K562 (cell line): ENCODE results near the gene IPO11. TPM values are rescaled to one million over a fixed set of nuclear protein-coding genes. Genes with fewer than 3 reads are reported as not detected.

ENCODE experiments used
- ATAC-seq: fragments of 200-7000 bp; cut with Tn5 transposase; 3 replicates; pipeline ENCODE4 v1.9.1; 2020; ENCODE audit warnings: moderate library complexity
- BruUV-seq: library from RNA; stranded (reverse); fragments of 400-500 nt; replicated peaks from 2 replicates; lab custom pipeline; 2021; lab: Mats Ljungman, UMichigan
- CTCF ChIA-PET: fragments of 300-600 bp; formaldehyde crosslinking; extraction: SDS; loops from one replicate; lab custom pipeline; 2021; ENCODE audit warnings: low intra/inter-chr PET ratio; lab: Yijun Ruan, JAX
- POLR2A ChIA-PET: fragments of 300-600, 350-650 bp; sonication (Branson Sonifier 250); formaldehyde crosslinking; extraction: SDS; loops from one replicate; lab custom pipeline; 2021; ENCODE audit warnings: antibody characterized with exemption, inconsistent platforms; lab: Yijun Ruan, JAX
- DNase-seq, 4 experiments: peaks; one replicate each; pipeline versions ENCODE4 v3.0.0 to v3.0.0-alpha.2; 2011 to 2018; ENCODE audit warnings: low spot score in 3 of 4, mixed read lengths in 3 of 4; ENCODE audit errors: extremely low read depth in 1 of 4
- FAIRE-seq: peaks from 2 replicates; lab custom pipeline; 2011; peaks lifted over from hg19 to GRCh38; lab: Jason Lieb, UNC
- H2AFZ ChIP-seq: 2 replicates; pipeline ENCODE4 v1.6.0; 2011; ENCODE audit warnings: low read depth, low read length, control low read depth, inconsistent platforms
- H3K27ac ChIP-seq: fragments of 200-600 bp; 3 replicates; pipeline ENCODE4 v1.8.0; 2011; ENCODE audit warnings: low read depth, mild to moderate bottlenecking, control low read depth, inconsistent platforms, low read length, moderate library complexity, mixed read lengths; ENCODE audit errors: extremely low read depth
- H3K27me3 ChIP-seq, 2 experiments: fragments of 300-600 bp in 1 of 2; 2 replicates in 1 of 2; 3 replicates in 1 of 2; pipeline versions ENCODE4 v1.6.0 to v1.8.0; 2011; ENCODE audit warnings: inconsistent platforms in 2 of 2, low read length in 2 of 2, mild to moderate bottlenecking in 1 of 2, mixed read lengths in 1 of 2, moderate library complexity in 1 of 2; ENCODE audit not compliant: control insufficient read depth in 2 of 2, insufficient read depth in 2 of 2
- H3K36me3 ChIP-seq: fragments of 300-600 bp; 3 replicates; pipeline ENCODE4 v1.8.0; 2011; ENCODE audit warnings: mild to moderate bottlenecking, low read length, inconsistent platforms; ENCODE audit not compliant: control insufficient read depth, insufficient read depth
- H3K4me1 ChIP-seq, 2 experiments: fragments of 200-600 bp in 1 of 2; replicated peaks in 1 of 2; 2 replicates in 1 of 2; 3 replicates in 1 of 2; pipeline versions ENCODE4 v1.5.1 to v1.8.0; 2011; ENCODE audit warnings: inconsistent platforms in 2 of 2, low read length in 2 of 2, mild to moderate bottlenecking in 1 of 2, mixed read lengths in 1 of 2, moderate library complexity in 1 of 2; ENCODE audit not compliant: control insufficient read depth in 2 of 2, insufficient read depth in 2 of 2
- H3K4me2 ChIP-seq: 2 replicates; pipeline ENCODE4 v1.6.1; 2011; ENCODE audit warnings: low read length, control low read depth, inconsistent platforms, mixed read lengths; ENCODE audit not compliant: insufficient read depth
- H3K4me3 ChIP-seq: fragments of 200-600 bp; sonication (generic), shearing (Covaris generic); 2 replicates; pipeline ENCODE4 v1.5.1; 2016; ENCODE audit warnings: control low read depth, inconsistent platforms
- H3K79me2 ChIP-seq: fragments of 200-600 bp; 3 replicates; pipeline ENCODE4 v1.8.0; 2011; ENCODE audit warnings: low read length, inconsistent platforms; ENCODE audit not compliant: control insufficient read depth, insufficient read depth
- H3K9ac ChIP-seq, 2 experiments: 2 replicates each; pipeline versions ENCODE4 v1.6.0 to v1.6.1; 2011; ENCODE audit warnings: low read depth in 2 of 2, low read length in 2 of 2, control low read depth in 1 of 2, inconsistent platforms in 1 of 2, mild to moderate bottlenecking in 1 of 2, mixed read lengths in 1 of 2; ENCODE audit not compliant: insufficient read depth in 1 of 2
- H3K9me1 ChIP-seq: one replicate; pipeline ENCODE4 v1.6.0; 2011; ENCODE audit warnings: inconsistent platforms, mild to moderate bottlenecking, low read length, moderate library complexity; ENCODE audit not compliant: control insufficient read depth, insufficient read depth
- H3K9me3 ChIP-seq: replicated peaks from 2 replicates; pipeline ENCODE4 v1.5.1; 2011; ENCODE audit warnings: low read depth, low read length, inconsistent platforms; ENCODE audit not compliant: control insufficient read depth, insufficient read depth
- H4K20me1 ChIP-seq: replicated peaks from 2 replicates; pipeline ENCODE4 v1.6.1; 2011; ENCODE audit warnings: low read length, inconsistent platforms, mixed read lengths; ENCODE audit not compliant: control insufficient read depth, insufficient read depth
- CHCHD3 ChIP-seq: fragments of 250-450 bp; sonication (Bioruptor Pico); IDR thresholded peaks from 2 replicates; pipeline ENCODE4 v2.1.2; 2022; ENCODE audit warnings: mild to moderate bottlenecking
- HDGF ChIP-seq: fragments of 450-650 bp; IDR thresholded peaks from 2 replicates; pipeline ENCODE4 v1.6.1; 2016
- MAFF ChIP-seq: IDR thresholded peaks from 2 replicates; pipeline ENCODE4 v1.6.1; 2012; ENCODE audit warnings: low read length, improper control_type of control experiment
- SRSF1 ChIP-seq: fragments of 200-400 bp; formaldehyde crosslinking; IDR thresholded peaks from 2 replicates; pipeline ENCODE4 v1.6.1; 2017; ENCODE audit warnings: mild to moderate bottlenecking, low read depth, low read length, moderate library complexity
- WHSC1 ChIP-seq: IDR thresholded peaks from one replicate; pipeline ENCODE4 v1.6.1; 2012; ENCODE audit warnings: low read length, control low read depth, inconsistent platforms
- ZKSCAN1 ChIP-seq: fragments of 150-350 bp; IDR thresholded peaks from 2 replicates; pipeline ENCODE4 v1.6.1; 2016; ENCODE audit warnings: low read depth, low read length
- ZNF316 ChIP-seq: fragments of 450-650 bp; IDR thresholded peaks from 2 replicates; pipeline ENCODE4 v1.6.1; 2016
- ZNF347 ChIP-seq: fragments of 450-650 bp; formaldehyde crosslinking; IDR thresholded peaks from 2 replicates; pipeline ENCODE4 v1.4.0; 2020; ENCODE audit warnings: low read depth, mild to moderate bottlenecking, moderate library complexity
- ZNF79 ChIP-seq: fragments of 250-450 bp; sonication (Bioruptor Pico); IDR thresholded peaks from 2 replicates; pipeline ENCODE4 v1.4.0; 2020; ENCODE audit warnings: low read depth, mild to moderate bottlenecking, moderate library complexity
- WGBS: fragments of 100-300 bp; shearing (Covaris generic); methylation state at CpG from one replicate; pipeline ENCODE4 v1.1.6; 2016; ENCODE audit warnings: low coverage, mixed read lengths; ENCODE audit not compliant: insufficient coverage; ENCODE audit errors: missing lambda C conversion rate; 5-methylcytosine and 5-hydroxymethylcytosine counted together
- in situ Hi-C: fragments of 300-500 bp; cut with MboI; formaldehyde crosslinking; loops from 4 replicates; pipeline ENCODE4 v1.15.0; 2018; ENCODE audit warnings: inconsistent platforms, mixed read lengths
- intact Hi-C: fragments of 100-400 bp; cut with micrococcal nuclease; formaldehyde crosslinking; loops from 2 replicates; pipeline ENCODE4 v1.14.2; 2022
- polyA plus RNA-seq, 8 experiments: library from polyadenylated mRNA; depleted of rRNA in 4 of 8; stranded (reverse) in 5 of 8; unstranded in 3 of 8; fragments of >200 nt; fragmentation: Nextera tagmentation in 2 of 8; fragmentation: Illumina TruSeq in 1 of 8; extraction: Ambion mirVana in 2 of 8; extraction: Trizol in 1 of 8; gene quantifications; 2 replicates each; pipeline versions ENCODE4 v1.2.1 to v1.2.3, GENCODE V29; 2011 to 2014; ENCODE audit warnings: inconsistent platforms in 1 of 8, missing spikeins in 1 of 8
- total RNA-seq, 7 experiments: library from RNA; depleted of rRNA in 6 of 7; stranded (reverse); fragments of >200 nt in 6 of 7; fragmentation: Illumina TruSeq in 2 of 7; extraction: Trizol in 2 of 7; gene quantifications; 2 replicates each; pipeline versions ENCODE4 v1.2.1 to v1.2.3, GENCODE V29; 2011 to 2021; ENCODE audit warnings: low replicate concordance in 1 of 7
- TF ChIP-seq, protein P1 (sequence below): sonication (generic); formaldehyde crosslinking; IDR thresholded peaks from 2 replicates; pipeline ENCODE4 v1.8.1; 2023; ENCODE audit warnings: mild to moderate bottlenecking, missing genetic modification reagents

Gene IPO11
- total and polyA plus RNA-seq, 9 of the 15 experiments (the other 6 are each of a cell fraction or from before 2014, with no cell fraction given): 38.7 to 96.0 (median 70.9) TPM

GRCh38 chr5:62588668-62589067 is 176.1 kb downstream of the IPO11 start:
- Histone ChIP-seq H3K9ac (no peak overlapping the region), H4K20me1 (no peaks in the 10 kb centered on the region), H3K9me3 (no peaks in the 10 kb centered on the region), H3K79me2 (no peaks in the 10 kb centered on the region), H3K4me2 (no peak overlapping the region), H3K27me3 (no peaks in the 10 kb centered on the region), H3K4me3 (no peak overlapping the region), H2AFZ (no peak overlapping the region), H3K27ac (no peak overlapping the region), H3K36me3 (peaks cover 37% of the 10 kb centered on the region), H3K9me1 (no peaks in the 10 kb centered on the region), H3K4me1 (peaks cover 3 to 25% of the 10 kb centered on the region in 2 experiments; a peak in 3 of 5 replicates)
- WGBS: 95% methylated on average over 4 of the region's 4 CpGs
- ChIA-PET CTCF (no interaction called here), POLR2A (no interaction called here)
- ATAC-seq (no peak), DNase-seq (no peak), FAIRE-seq (no peak)
- no TSS peak for BruUV-seq
- intact Hi-C loops: loop anchor here (2.0 kb wide), 1 partner anchor 128 kb away; no protein-coding TSS in a partner anchor
- in situ Hi-C loops: no loop called here
- TF ChIP-seq CHCHD3 (CRISPR knock-in tag): no peak
- no peak for TF ChIP-seq SRSF1
- no peak for TF ChIP-seq ZNF79
- no peak for TF ChIP-seq ZNF347 (CRISPR knock-in tag)
- TF ChIP-seq HDGF: no peak
- TF ChIP-seq, protein P1, sequence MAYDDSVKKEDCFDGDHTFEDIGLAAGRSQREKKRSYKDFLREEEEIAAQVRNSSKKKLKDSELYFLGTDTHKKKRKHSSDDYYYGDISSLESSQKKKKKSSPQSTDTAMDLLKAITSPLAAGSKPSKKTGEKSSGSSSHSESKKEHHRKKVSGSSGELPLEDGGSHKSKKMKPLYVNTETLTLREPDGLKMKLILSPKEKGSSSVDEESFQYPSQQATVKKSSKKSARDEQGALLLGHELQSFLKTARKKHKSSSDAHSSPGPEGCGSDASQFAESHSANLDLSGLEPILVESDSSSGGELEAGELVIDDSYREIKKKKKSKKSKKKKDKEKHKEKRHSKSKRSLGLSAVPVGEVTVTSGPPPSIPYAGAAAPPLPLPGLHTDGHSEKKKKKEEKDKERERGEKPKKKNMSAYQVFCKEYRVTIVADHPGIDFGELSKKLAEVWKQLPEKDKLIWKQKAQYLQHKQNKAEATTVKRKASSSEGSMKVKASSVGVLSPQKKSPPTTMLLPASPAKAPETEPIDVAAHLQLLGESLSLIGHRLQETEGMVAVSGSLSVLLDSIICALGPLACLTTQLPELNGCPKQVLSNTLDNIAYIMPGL (CRISPR knock-in tag): no peak
- TF ChIP-seq ZKSCAN1: no peak
- no peak for TF ChIP-seq MAFF
- no peak for TF ChIP-seq WHSC1
- no peak for TF ChIP-seq ZNF316
